Measurements from ENCODE around the gene KRT23. TPM values are rescaled to one million over a fixed set of nuclear protein-coding genes. Genes with fewer than 3 reads are reported as not detected.

The KRT23 gene
- total and polyA plus RNA-seq, 9 donors = 0.05 to 5.0 (median 0.53) TPM; not detected in 2

GRCh38 chr17:40903129-40903847 is 34.2 kb downstream of the KRT23 start:
- Histone ChIP-seq H3K9me3 (no peaks in the 10 kb centered on the region), H3K4me1 (ENCODE audit: insufficient read depth) (no peaks in the 10 kb centered on the region), H3K27me3 (no peaks in the 10 kb centered on the region), H3K36me3 (no peaks in the 10 kb centered on the region), H3K4me3 (no peak overlapping the region), H3K27ac (no peak overlapping the region)
- TF ChIP-seq POLR2A (IDR thresholded peaks at IDR 0.05) (no peak), EP300 (IDR thresholded peaks at IDR 0.05) (no peak), CTCF (IDR thresholded peaks at IDR 0.05) (no peak)
- DNase-seq = no peak
- 67 to 77% (median 75%) methylated on average over 12 of the region's 12 CpGs for WGBS, 3 donors
- intact Hi-C loops (cut with DNase I) = loop anchor here in 2 of 4 donors (10.0 kb wide), 3 partner anchors 492 to 742 kb away; partner anchors contain the start of gene KRT31 (in 1 of the 2)

- WGBS, 3 donors = 88 to 92% (median 91%) methylated on average over 4 of the region's 4 CpGs
- intact Hi-C loops (cut with DNase I) = loop anchor here in 2 of 4 donors (10.0 kb wide), 3 partner anchors 492 to 742 kb away; partner anchors contain the start of gene KRT31 (in 1 of the 2)
- no peak for DNase-seq
- H3K9me3 ChIP-seq = no peaks in the 10 kb centered on the region
- H3K4me3 ChIP-seq = no peak overlapping the region
- TF ChIP-seq EP300 (IDR thresholded peaks at IDR 0.05) (no peak), POLR2A (IDR thresholded peaks at IDR 0.05) (no peak), CTCF (IDR thresholded peaks at IDR 0.05) (no peak)
- no peaks in the 10 kb centered on the region for H3K36me3 ChIP-seq
- no peaks in the 10 kb centered on the region for H3K4me1 ChIP-seq (ENCODE audit: insufficient read depth)
- H3K27ac ChIP-seq = no peak overlapping the region
- no peaks in the 10 kb centered on the region for H3K27me3 ChIP-seq
Observed at GRCh38 chr17:40902498-40902897, 34.9 kb downstream of the KRT23 start.

GRCh38 chr17:40901981-40902474 is 35.4 kb downstream of the KRT23 start:
- Histone ChIP-seq H3K9me3 (no peaks in the 10 kb centered on the region), H3K4me3 (no peak overlapping the region), H3K4me1 (ENCODE audit: insufficient read depth) (no peaks in the 10 kb centered on the region), H3K27ac (no peak overlapping the region), H3K36me3 (no peaks in the 10 kb centered on the region), H3K27me3 (no peaks in the 10 kb centered on the region)
- no peak for TF ChIP-seq CTCF (IDR thresholded peaks at IDR 0.05)
- no peak for TF ChIP-seq EP300 (IDR thresholded peaks at IDR 0.05)
- no peak for TF ChIP-seq POLR2A (IDR thresholded peaks at IDR 0.05)
- intact Hi-C loops (cut with DNase I) = loop anchor here in 2 of 4 donors (10.0 kb wide), 3 partner anchors 493 to 743 kb away; partner anchors contain the start of gene KRT31 (in 1 of the 2)
- DNase-seq = no peak
- WGBS, 3 donors = 84 to 87% (median 85%) methylated on average over 1 of the region's 1 CpG

- Histone ChIP-seq H3K9me3 (no peaks in the 10 kb centered on the region), H3K4me3 (no peak overlapping the region), H3K27ac (no peak overlapping the region), H3K36me3 (no peaks in the 10 kb centered on the region), H3K27me3 (no peaks in the 10 kb centered on the region), H3K4me1 (ENCODE audit: insufficient read depth) (no peaks in the 10 kb centered on the region)
- 81 to 82% (median 81%) methylated on average over 5 of the region's 5 CpGs for WGBS, 3 donors
- DNase-seq = no peak
- intact Hi-C loops (cut with DNase I) = loop anchor here in 2 of 4 donors (10.0 kb wide), 3 partner anchors 494 to 744 kb away; partner anchors contain the start of gene KRT31 (in 1 of the 2)
- no peak for TF ChIP-seq POLR2A (IDR thresholded peaks at IDR 0.05)
- TF ChIP-seq EP300 (IDR thresholded peaks at IDR 0.05) = no peak
- TF ChIP-seq CTCF (IDR thresholded peaks at IDR 0.05) = no peak
Observed at GRCh38 chr17:40900809-40901356, 36.6 kb downstream of the KRT23 start.
